NCI-H1417 treated with DMSO at 0.1 percent for 48 hours (cell line): ENCODE data around the gene NEDD1.
A peak's percentile ranks its signal among the peaks of the same experiment; 100 is the strongest.

ENCODE experiments used
- DNase-seq: peaks from one replicate; lab custom pipeline; 2025; lab: John Stamatoyannopoulos, UW

NEDD1 gene

GRCh38 chr12:96901175-96901574 lies 5.9 kb upstream of the NEDD1 start:
- no peak for DNase-seq

GRCh38 chr12:96902076-96902475 lies 5.0 kb upstream of the NEDD1 start:
- no peak for DNase-seq

GRCh38 chr12:96906498-96906848 lies 584 bp upstream of the NEDD1 start:
- no peak for DNase-seq

GRCh38 chr12:96907671-96908422 lies 790 bp downstream of the NEDD1 start:
- DNase-seq, result no peak

GRCh38 chr12:96908423-96908675 lies 1.3 kb downstream of the NEDD1 start:
- no peak for DNase-seq

- DNase-seq, result no peak
Measured at GRCh38 chr12:96912261-96912660, 5.2 kb downstream of the NEDD1 start.

- DNase-seq, result no peak
Measured at GRCh38 chr12:96912943-96913342, 5.9 kb downstream of the NEDD1 start.

- DNase-seq, result no peak
Measured at GRCh38 chr12:96919510-96920210, 12.6 kb downstream of the NEDD1 start.

- DNase-seq, result no peak
Measured at GRCh38 chr12:96948782-96949181, 41.7 kb downstream of the NEDD1 start.

GRCh38 chr12:96979532-96979931 lies 72.5 kb downstream of the NEDD1 start:
- no peak for DNase-seq

GRCh38 chr12:96980991-96981414 lies 73.9 kb downstream of the NEDD1 start:
- DNase-seq, result no peak

GRCh38 chr12:96981911-96982310 lies 74.9 kb downstream of the NEDD1 start:
- DNase-seq, result no peak

- DNase-seq, result no peak
Measured at GRCh38 chr12:96982671-96983070, 75.6 kb downstream of the NEDD1 start.

GRCh38 chr12:96985515-96986362 lies 78.7 kb downstream of the NEDD1 start:
- DNase-seq, result peak; percentile 56

- peak; percentile 90 for DNase-seq
Measured at GRCh38 chr12:96986883-96987523, 79.9 kb downstream of the NEDD1 start.

GRCh38 chr12:96988919-96989318 lies 81.9 kb downstream of the NEDD1 start:
- no peak for DNase-seq

GRCh38 chr12:96989916-96990315 lies 82.9 kb downstream of the NEDD1 start:
- no peak for DNase-seq

- no peak for DNase-seq
Measured at GRCh38 chr12:96994900-96995299, 87.8 kb downstream of the NEDD1 start.

- DNase-seq, result no peak
Measured at GRCh38 chr12:96995861-96996260, 88.8 kb downstream of the NEDD1 start.

GRCh38 chr12:96997797-96998484 lies 90.9 kb downstream of the NEDD1 start:
- DNase-seq, result no peak

GRCh38 chr12:97003276-97003675 lies 96.2 kb downstream of the NEDD1 start:
- no peak for DNase-seq
